H9 (cell line): Measurements from ENCODE around the gene RNF208. TPM values are rescaled to one million over a fixed set of nuclear protein-coding genes. Genes with fewer than 3 reads are reported as not detected.

Experiments used
- DNase-seq: peaks from one replicate; pipeline ENCODE4 v3.0.0-alpha.2; 2017
- H2AFZ ChIP-seq: one replicate; pipeline ENCODE4 v1.6.1; 2013; ENCODE audit warnings: mild to moderate bottlenecking, low read length, control low read depth, moderate library complexity
- H2AK5ac ChIP-seq: 2 replicates; pipeline ENCODE4 v1.6.1; 2013; ENCODE audit warnings: low read length, control low read depth, mixed read lengths; ENCODE audit not compliant: insufficient read length
- H2BK120ac ChIP-seq: one replicate; pipeline ENCODE4 v1.6.1; 2013; ENCODE audit warnings: low read depth, mild to moderate bottlenecking, low read length, control low read depth, inconsistent platforms; ENCODE audit not compliant: poor library complexity, severe bottlenecking
- H2BK12ac ChIP-seq: 2 replicates; pipeline ENCODE4 v1.6.1; 2013; ENCODE audit warnings: low read length, control low read depth, mixed read lengths, low read depth; ENCODE audit not compliant: insufficient read length
- H2BK15ac ChIP-seq: 2 replicates; pipeline ENCODE4 v1.6.1; 2013; ENCODE audit warnings: low read depth, low read length, control low read depth
- H2BK20ac ChIP-seq: one replicate; pipeline ENCODE4 v1.6.1; 2013; ENCODE audit warnings: low read depth, mild to moderate bottlenecking, low read length, control low read depth, inconsistent platforms; ENCODE audit not compliant: poor library complexity, severe bottlenecking
- H2BK5ac ChIP-seq: 2 replicates; pipeline ENCODE4 v1.6.1; 2013; ENCODE audit warnings: low read length, control low read depth, mixed read lengths; ENCODE audit not compliant: insufficient read length
- H3K14ac ChIP-seq: 2 replicates; pipeline ENCODE4 v1.6.1; 2013; ENCODE audit warnings: low read length, control low read depth; ENCODE audit not compliant: insufficient read depth
- H3K18ac ChIP-seq: 2 replicates; pipeline ENCODE4 v1.6.1; 2013; ENCODE audit warnings: low read depth, mild to moderate bottlenecking, mixed read lengths, low read length, control low read depth; ENCODE audit not compliant: insufficient read length
- H3K23ac ChIP-seq: 2 replicates; pipeline ENCODE4 v1.6.1; 2013; ENCODE audit warnings: low read length, control low read depth, mixed read lengths, low read depth; ENCODE audit not compliant: insufficient read length
- H3K23me2 ChIP-seq: 2 replicates; pipeline ENCODE4 v1.6.1; 2013; ENCODE audit warnings: low read depth, mild to moderate bottlenecking, mixed read lengths, low read length, control low read depth; ENCODE audit not compliant: insufficient read length, poor library complexity, severe bottlenecking
- H3K27ac ChIP-seq: 2 replicates; pipeline ENCODE4 v1.5.1; 2013; ENCODE audit warnings: low read length, control low read depth, mixed read lengths, low read depth; ENCODE audit not compliant: insufficient read length
- H3K27me3 ChIP-seq: 2 replicates; pipeline ENCODE4 v1.6.1; 2013; ENCODE audit warnings: low read length, control low read depth, inconsistent platforms; ENCODE audit not compliant: insufficient read depth
- H3K4ac ChIP-seq: 2 replicates; pipeline ENCODE4 v1.6.1; 2013; ENCODE audit warnings: low read depth, mild to moderate bottlenecking, control low read depth, inconsistent platforms, low read length, moderate library complexity
- H3K4me1 ChIP-seq: 2 replicates; pipeline ENCODE4 v1.6.1; 2013; ENCODE audit warnings: low read length, control low read depth, inconsistent platforms; ENCODE audit not compliant: insufficient read depth
- H3K4me2 ChIP-seq: 2 replicates; pipeline ENCODE4 v1.6.1; 2013; ENCODE audit warnings: low read length, control low read depth, mixed read lengths; ENCODE audit not compliant: insufficient read length, insufficient read depth
- H3K56ac ChIP-seq: 2 replicates; pipeline ENCODE4 v1.6.1; 2013; ENCODE audit warnings: low read depth, mild to moderate bottlenecking, mixed read lengths, low read length, control low read depth; ENCODE audit not compliant: insufficient read length
- H3K79me1 ChIP-seq: 2 replicates; pipeline ENCODE4 v1.6.1; 2013; ENCODE audit warnings: low read depth, mild to moderate bottlenecking, moderate library complexity, low read length, control low read depth, inconsistent platforms; ENCODE audit not compliant: insufficient read depth, poor library complexity, severe bottlenecking
- H3K79me2 ChIP-seq: 2 replicates; pipeline ENCODE4 v1.6.1; 2013; ENCODE audit warnings: low read length, control low read depth, inconsistent platforms; ENCODE audit not compliant: insufficient read depth
- H3K9ac ChIP-seq: 2 replicates; pipeline ENCODE4 v1.6.1; 2013; ENCODE audit warnings: low read length, control low read depth, mixed read lengths; ENCODE audit not compliant: insufficient read length; ENCODE audit errors: extremely low read depth
- H3K9me3 ChIP-seq: one replicate; pipeline ENCODE4 v1.6.1; 2013; ENCODE audit warnings: low read depth, low read length, inconsistent platforms; ENCODE audit not compliant: control insufficient read depth
- H3T11ph ChIP-seq: one replicate; pipeline ENCODE4 v1.6.1; 2013; ENCODE audit warnings: mild to moderate bottlenecking, low read length, control low read depth, inconsistent platforms
- H4K20me1 ChIP-seq: one replicate; pipeline ENCODE4 v1.6.1; 2013; ENCODE audit not compliant: control insufficient read depth, insufficient read length, insufficient read depth
- H4K5ac ChIP-seq: 2 replicates; pipeline ENCODE4 v1.6.1; 2013; ENCODE audit warnings: low read depth, mild to moderate bottlenecking, mixed read lengths, low read length, control low read depth; ENCODE audit not compliant: insufficient read length
- H4K8ac ChIP-seq: replicated peaks from 2 replicates; pipeline ENCODE4 v1.6.1; 2013; ENCODE audit warnings: low read length, control low read depth, mixed read lengths, low read depth; ENCODE audit not compliant: insufficient read length
- H4K91ac ChIP-seq: 2 replicates; pipeline ENCODE4 v1.6.1; 2013; ENCODE audit warnings: low read depth, mild to moderate bottlenecking, moderate library complexity, mixed read lengths, low read length, control low read depth; ENCODE audit not compliant: insufficient read length
- H3K27ac Mint-ChIP-seq, 3 experiments: 2 replicates in 2 of 3; 3 replicates in 1 of 3; pipeline ENCODE4 v1.8.0; 2020 to 2021; ENCODE audit warnings: mixed read lengths in 3 of 3, mild to moderate bottlenecking in 1 of 3, moderate library complexity in 1 of 3
- H3K27me3 Mint-ChIP-seq: 2 replicates; pipeline ENCODE4 v1.8.0; 2021; ENCODE audit warnings: low read depth, mild to moderate bottlenecking, moderate library complexity, mixed read lengths
- H3K36me3 Mint-ChIP-seq, 3 experiments: 2 replicates in 2 of 3; 3 replicates in 1 of 3; pipeline ENCODE4 v1.8.0; 2020 to 2021; ENCODE audit warnings: low read depth in 3 of 3, mixed read lengths in 3 of 3; ENCODE audit not compliant: insufficient read depth in 1 of 3
- H3K4me1 Mint-ChIP-seq, 2 experiments: 2 replicates each; pipeline ENCODE4 v1.8.0; 2020; ENCODE audit warnings: mixed read lengths in 2 of 2
- H3K4me3 Mint-ChIP-seq, 2 experiments: 2 replicates in 1 of 2; 3 replicates in 1 of 2; pipeline ENCODE4 v1.8.0; 2020 to 2021; ENCODE audit warnings: mild to moderate bottlenecking in 2 of 2, mixed read lengths in 2 of 2, moderate library complexity in 1 of 2
- H3K9me3 Mint-ChIP-seq, 2 experiments: 2 replicates in 1 of 2; 3 replicates in 1 of 2; pipeline ENCODE4 v1.8.0; 2020; ENCODE audit warnings: mild to moderate bottlenecking in 2 of 2, mixed read lengths in 2 of 2, moderate library complexity in 1 of 2
- CTCF ChIP-seq: fragments of 200-600 bp; sonication (generic); conservative IDR thresholded peaks from 3 replicates; pipeline ENCODE4 v1.8.0; 2021; ENCODE audit warnings: antibody characterized with exemption, mild to moderate bottlenecking
- WGBS: extraction: QIAGEN DNeasy Blood & Tissue Kit; methylation state at CpG from one replicate; pipeline ENCODE4 v1.1.7; 2013; ENCODE audit warnings: missing lambda C conversion rate, low lambda C conversion rate, mixed read lengths; ENCODE audit not compliant: insufficient read length; ENCODE audit errors: extremely low coverage; 5-methylcytosine and 5-hydroxymethylcytosine counted together
- total RNA-seq: library from RNA; stranded (reverse); gene quantifications from 2 replicates; pipeline ENCODE4 v1.2.1, GENCODE V29; 2021

RNF208 gene
- total RNA-seq, 1 experiment from 2014 or later: 7.7 TPM

GRCh38 chr9:137253717-137254623 is 31.9 kb upstream of the RNF208 start:
- no peak overlapping the region for H3K56ac ChIP-seq
- no peak overlapping the region for H4K8ac ChIP-seq
- H3K4me2 ChIP-seq: peak overlapping the region; percentile 59
- H3K27ac Mint-ChIP-seq: peak overlapping the region in 1 of 3 experiments; percentile 6; a peak in 1 of 7 replicates
- H3K79me1 ChIP-seq: peaks cover 5% of the 10 kb centered on the region
- no peak overlapping the region for H2AFZ ChIP-seq
- H3K27me3 ChIP-seq: no peaks in the 10 kb centered on the region
- WGBS: no CpG with 5 or more reads among the region's 21 CpGs
- DNase-seq: no peak
- H3K4me1 ChIP-seq: no peaks in the 10 kb centered on the region
- H3K4ac ChIP-seq: no peak overlapping the region
- H4K91ac ChIP-seq: no peak overlapping the region
- no peak overlapping the region for H2BK120ac ChIP-seq
- H3K14ac ChIP-seq: no peak overlapping the region; the same call in 1 of the 2 replicates
- H3K79me2 ChIP-seq: peaks cover 6% of the 10 kb centered on the region; the same call in 1 of the 2 replicates
- no peaks in the 10 kb centered on the region; a peak in 1 of 5 replicates for H3K9me3 Mint-ChIP-seq
- H3K27me3 Mint-ChIP-seq: peaks cover 12% of the 10 kb centered on the region
- no peak overlapping the region for H3T11ph ChIP-seq
- H3K9me3 ChIP-seq: no peaks in the 10 kb centered on the region
- no peak overlapping the region for H3K27ac ChIP-seq
- no peaks in the 10 kb centered on the region for H4K20me1 ChIP-seq
- no peak overlapping the region for H3K9ac ChIP-seq
- peak overlapping the region; percentile 82 to 88 for H3K4me3 Mint-ChIP-seq
- H2BK15ac ChIP-seq: no peak overlapping the region
- H3K36me3 Mint-ChIP-seq: peaks cover 12 to 22% (median 20%) of the 10 kb centered on the region in 3 experiments; a peak in 6 of 7 replicates
- H4K5ac ChIP-seq: no peak overlapping the region
- no peak for TF ChIP-seq CTCF
- H2AK5ac ChIP-seq: no peak overlapping the region
- peaks cover 14% of the 10 kb centered on the region for H3K23me2 ChIP-seq
- no peak overlapping the region for H2BK12ac ChIP-seq
- no peak overlapping the region for H3K23ac ChIP-seq
- H2BK5ac ChIP-seq: no peak overlapping the region
- H3K4me1 Mint-ChIP-seq: peaks cover 8 to 19% of the 10 kb centered on the region in 2 experiments
- H2BK20ac ChIP-seq: no peak overlapping the region
- no peak overlapping the region for H3K18ac ChIP-seq
